ENCODE results near the gene SOCS1.

GRCh38 chr16:11249233-11250061, 6.6 kb downstream of the SOCS1 start:
- TF ChIP-seq, protein P1, sequence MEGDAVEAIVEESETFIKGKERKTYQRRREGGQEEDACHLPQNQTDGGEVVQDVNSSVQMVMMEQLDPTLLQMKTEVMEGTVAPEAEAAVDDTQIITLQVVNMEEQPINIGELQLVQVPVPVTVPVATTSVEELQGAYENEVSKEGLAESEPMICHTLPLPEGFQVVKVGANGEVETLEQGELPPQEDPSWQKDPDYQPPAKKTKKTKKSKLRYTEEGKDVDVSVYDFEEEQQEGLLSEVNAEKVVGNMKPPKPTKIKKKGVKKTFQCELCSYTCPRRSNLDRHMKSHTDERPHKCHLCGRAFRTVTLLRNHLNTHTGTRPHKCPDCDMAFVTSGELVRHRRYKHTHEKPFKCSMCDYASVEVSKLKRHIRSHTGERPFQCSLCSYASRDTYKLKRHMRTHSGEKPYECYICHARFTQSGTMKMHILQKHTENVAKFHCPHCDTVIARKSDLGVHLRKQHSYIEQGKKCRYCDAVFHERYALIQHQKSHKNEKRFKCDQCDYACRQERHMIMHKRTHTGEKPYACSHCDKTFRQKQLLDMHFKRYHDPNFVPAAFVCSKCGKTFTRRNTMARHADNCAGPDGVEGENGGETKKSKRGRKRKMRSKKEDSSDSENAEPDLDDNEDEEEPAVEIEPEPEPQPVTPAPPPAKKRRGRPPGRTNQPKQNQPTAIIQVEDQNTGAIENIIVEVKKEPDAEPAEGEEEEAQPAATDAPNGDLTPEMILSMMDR (conservative IDR thresholded peaks at IDR 0.05; ENCODE audit: low read depth, low read length): no peak
- TF ChIP-seq EZH2phosphoT487 (IDR thresholded peaks at IDR 0.05; ENCODE audit: borderline replicate concordance, low read length): no peak
- TF ChIP-seq EZH2 (IDR thresholded peaks at IDR 0.05; ENCODE audit: low read length, unreplicated experiment): no peak

Data from PC-3 (cell line).